A549 treated with RU486 at 1 μM for 4 hours (cell line): ENCODE results near the gene RTN1. TPM values are rescaled to one million over a fixed set of nuclear protein-coding genes. Genes with fewer than 3 reads are reported as not detected.

ENCODE experiments used
- total RNA-seq: library from RNA; stranded (reverse); fragments of 200-300 nt; extraction: Qiagen RNA extraction; gene quantifications from 5 replicates; pipeline ENCODE4 v1.2.3, GENCODE V29; 2022; ENCODE audit warnings: low read depth

Gene RTN1
- total RNA-seq: 0.06 TPM in 1 of 5 replicates, not detected in the others

GRCh38 chr14:59870277-59871165, at the start of gene RTN1:
RTN1 (minus strand) TSS chr14:59870776; CDS start chr14:59870630, 146 bp downstream.

GRCh38 chr14:59919570-59920377, 49.2 kb upstream of the RTN1 start, which contains the start of gene LRRC9:
LRRC9 (plus strand) TSS chr14:59920144.

GRCh38 chr14:59576332-59577294, 294.0 kb downstream of the RTN1 start, which contains the start of gene CCDC175:
CCDC175 (minus strand) TSS chr14:59576812; CDS start chr14:59576775, 37 bp downstream.

Other genes with a start within 250 kb of the RTN1 start
- gene LRRC9, start 49.4 kb upstream of the RTN1 start, total RNA-seq: not detected in 5 replicates
- gene PCNX4, start 221.1 kb upstream of the RTN1 start, total RNA-seq: 20.4 to 37.5 TPM (median 29.3 TPM) in 5 replicates